GM19043 (cell line): ENCODE data around the gene PAGR1.
A peak's percentile ranks its signal among the peaks of the same experiment; 100 is the strongest.
"Not testable (repeated sequence)": the region's sequence is repeated elsewhere in the genome, so short reads cannot be mapped to it uniquely, and the experiment has no call there.

Experiments
- ATAC-seq: cut with Tn5 transposase; IDR thresholded peaks from one replicate; pipeline ENCODE4 v1.9.1; 2021; ENCODE audit warnings: low read depth; ENCODE audit not compliant: unreplicated experiment

The PAGR1 gene

GRCh38 chr16:29815793-29816693 is at the start of gene PAGR1:
TSS of gene PAGR1 (plus strand) at chr16:29816152. CDS start at chr16:29816526, 374 bp downstream.
- ATAC-seq: peak; percentile 44

GRCh38 chr16:29766571-29766970 is 49.4 kb upstream of the PAGR1 start:
- no peak for ATAC-seq

GRCh38 chr16:29767062-29767461 is 48.9 kb upstream of the PAGR1 start:
- ATAC-seq: no peak

GRCh38 chr16:29769507-29769906 is 46.4 kb upstream of the PAGR1 start:
- ATAC-seq: no peak

- no peak for ATAC-seq
Observed at GRCh38 chr16:29770250-29770929, 45.6 kb upstream of the PAGR1 start.

GRCh38 chr16:29772330-29772729 is 43.6 kb upstream of the PAGR1 start:
- ATAC-seq: not testable (repeated sequence)

GRCh38 chr16:29774730-29775129 is 41.2 kb upstream of the PAGR1 start:
- no peak for ATAC-seq

- ATAC-seq: no peak
Observed at GRCh38 chr16:29775742-29776408, 40.1 kb upstream of the PAGR1 start.

- ATAC-seq: no peak
Observed at GRCh38 chr16:29777576-29778350, 38.2 kb upstream of the PAGR1 start, which contains the start of gene ZG16. TSS of gene ZG16 (plus strand) at chr16:29778256. CDS start at chr16:29779267, 1,011 bp downstream.

GRCh38 chr16:29779474-29779873 is 36.5 kb upstream of the PAGR1 start:
- no peak for ATAC-seq

- not testable (repeated sequence) for ATAC-seq
Observed at GRCh38 chr16:29783094-29783953, 32.6 kb upstream of the PAGR1 start.

GRCh38 chr16:29784157-29784556 is 31.8 kb upstream of the PAGR1 start:
- no peak for ATAC-seq

- no peak for ATAC-seq
Observed at GRCh38 chr16:29784901-29785500, 31.0 kb upstream of the PAGR1 start.

GRCh38 chr16:29787155-29787554 is 28.8 kb upstream of the PAGR1 start:
- ATAC-seq: not testable (repeated sequence)

GRCh38 chr16:29789775-29790182 is 26.2 kb upstream of the PAGR1 start:
- no peak for ATAC-seq

- ATAC-seq: peak; percentile 82
Observed at GRCh38 chr16:29790183-29790948, 25.6 kb upstream of the PAGR1 start, which contains the start of gene KIF22. TSS of gene KIF22 (plus strand) at chr16:29790751. CDS start at chr16:29790760, 9 bp downstream.

- no peak for ATAC-seq
Observed at GRCh38 chr16:29790949-29791844, 24.8 kb upstream of the PAGR1 start.
